IPS-20b (cell line): ENCODE data around the gene ZNF175.

Experiments used
- H3K27ac ChIP-seq: one replicate; pipeline ENCODE4 v1.5.1; 2013; ENCODE audit warnings: low read length
- H3K27me3 ChIP-seq: 2 replicates; pipeline ENCODE4 v1.6.1; 2013; ENCODE audit warnings: mild to moderate bottlenecking, low read length, inconsistent platforms; ENCODE audit not compliant: insufficient read depth
- H3K36me3 ChIP-seq: 2 replicates; pipeline ENCODE4 v1.6.1; 2013; ENCODE audit warnings: low read depth, mild to moderate bottlenecking, inconsistent platforms, low read length, moderate library complexity; ENCODE audit not compliant: insufficient read depth
- H3K4me1 ChIP-seq: 2 replicates; pipeline ENCODE4 v1.6.1; 2013; ENCODE audit warnings: mild to moderate bottlenecking, control low read depth, inconsistent platforms, low read length, moderate library complexity; ENCODE audit not compliant: insufficient read depth
- H3K4me3 ChIP-seq: 2 replicates; pipeline ENCODE4 v1.5.1; 2013; ENCODE audit warnings: mild to moderate bottlenecking, low read length, inconsistent platforms
- H3K9ac ChIP-seq: 2 replicates; pipeline ENCODE4 v1.6.1; 2013; ENCODE audit warnings: low read depth, mild to moderate bottlenecking, inconsistent platforms, low read length, moderate library complexity
- H3K9me3 ChIP-seq: 2 replicates; pipeline ENCODE4 v1.6.1; 2013; ENCODE audit warnings: mild to moderate bottlenecking, low read depth, low read length, inconsistent platforms; ENCODE audit not compliant: insufficient read depth

The ZNF175 gene

GRCh38 chr19:51570962-51571575 lies at the start of gene ZNF175:
ZNF175 (plus strand) TSS chr19:51571283; CDS start chr19:51573330, 2,047 bp downstream.
- Histone ChIP-seq H3K9ac (peak within 1 kb of the TSS; percentile 76), H3K36me3 (peaks cover 15% of the 10 kb centered on the region; the same call in 1 of the 2 replicates), H3K27me3 (peaks cover 11% of the 10 kb centered on the region; the same call in 1 of the 2 replicates), H3K27ac (no peak within 1 kb of the TSS), H3K4me3 (peak within 1 kb of the TSS; percentile 92), H3K4me1 (peaks cover 3% of the 10 kb centered on the region; the same call in 1 of the 2 replicates), H3K9me3 (no peaks in the 10 kb centered on the region)

- Histone ChIP-seq H3K9ac (no peak overlapping the region), H3K4me3 (no peak overlapping the region), H3K36me3 (no peaks in the 10 kb centered on the region), H3K27me3 (no peaks in the 10 kb centered on the region), H3K9me3 (peaks cover 65% of the 10 kb centered on the region; the same call in 1 of the 2 replicates), H3K4me1 (no peaks in the 10 kb centered on the region), H3K27ac (no peak overlapping the region)
These were observed 49.7 kb upstream of the ZNF175 start for GRCh38 chr19:51521357-51521756.

GRCh38 chr19:51521781-51522180 lies 49.3 kb upstream of the ZNF175 start:
- Histone ChIP-seq H3K9me3 (peaks cover 68% of the 10 kb centered on the region; the same call in 1 of the 2 replicates), H3K4me3 (no peak overlapping the region), H3K36me3 (no peaks in the 10 kb centered on the region), H3K27ac (no peak overlapping the region), H3K9ac (no peak overlapping the region), H3K27me3 (no peaks in the 10 kb centered on the region), H3K4me1 (no peaks in the 10 kb centered on the region)

GRCh38 chr19:51524666-51525264 lies 46.3 kb upstream of the ZNF175 start:
- H3K36me3 ChIP-seq, result no peaks in the 10 kb centered on the region
- H3K27me3 ChIP-seq, result no peaks in the 10 kb centered on the region
- H3K4me1 ChIP-seq, result no peaks in the 10 kb centered on the region
- no peak overlapping the region for H3K27ac ChIP-seq
- H3K4me3 ChIP-seq, result no peak overlapping the region
- peaks cover 72% of the 10 kb centered on the region; the same call in 1 of the 2 replicates for H3K9me3 ChIP-seq
- no peak overlapping the region for H3K9ac ChIP-seq

GRCh38 chr19:51525651-51526050 lies 45.4 kb upstream of the ZNF175 start:
- Histone ChIP-seq H3K36me3 (no peaks in the 10 kb centered on the region), H3K27ac (no peak overlapping the region), H3K27me3 (no peaks in the 10 kb centered on the region), H3K9ac (no peak overlapping the region), H3K9me3 (peaks cover 68% of the 10 kb centered on the region; the same call in 1 of the 2 replicates), H3K4me3 (no peak overlapping the region), H3K4me1 (no peaks in the 10 kb centered on the region)

- no peaks in the 10 kb centered on the region for H3K4me1 ChIP-seq
These were observed 41.8 kb upstream of the ZNF175 start for GRCh38 chr19:51529301-51529700.

GRCh38 chr19:51530616-51531015 lies 40.5 kb upstream of the ZNF175 start:
- Histone ChIP-seq H3K36me3 (no peaks in the 10 kb centered on the region), H3K27me3 (peaks cover 3% of the 10 kb centered on the region; the same call in 1 of the 2 replicates), H3K27ac (no peak overlapping the region), H3K9ac (no peak overlapping the region), H3K4me1 (no peaks in the 10 kb centered on the region), H3K9me3 (peaks cover 46% of the 10 kb centered on the region; the same call in 1 of the 2 replicates), H3K4me3 (no peak overlapping the region)

More at GRCh38 chr19:51529301-51529700, 41.8 kb upstream of the ZNF175 start:
- Histone ChIP-seq H3K27me3 (peaks cover 3% of the 10 kb centered on the region; the same call in 1 of the 2 replicates), H3K4me3 (no peak overlapping the region), H3K9me3 (peaks cover 52% of the 10 kb centered on the region; the same call in 1 of the 2 replicates), H3K36me3 (no peaks in the 10 kb centered on the region), H3K9ac (no peak overlapping the region), H3K27ac (no peak overlapping the region)

- no peaks in the 10 kb centered on the region for H3K36me3 ChIP-seq
These were observed 39.5 kb upstream of the ZNF175 start, which contains the start of gene SIGLEC6 for GRCh38 chr19:51531349-51532315. SIGLEC6 (minus strand) TSS chr19:51531670; CDS start chr19:51531648, 22 bp downstream.

GRCh38 chr19:51535535-51535934 lies 35.5 kb upstream of the ZNF175 start:
- no peaks in the 10 kb centered on the region for H3K36me3 ChIP-seq
- H3K4me1 ChIP-seq, result no peaks in the 10 kb centered on the region
- no peak overlapping the region for H3K9ac ChIP-seq
- H3K27me3 ChIP-seq, result peaks cover 3% of the 10 kb centered on the region; the same call in 1 of the 2 replicates
- no peak overlapping the region for H3K4me3 ChIP-seq
- H3K27ac ChIP-seq, result no peak overlapping the region
- H3K9me3 ChIP-seq, result peaks cover 22% of the 10 kb centered on the region

More at GRCh38 chr19:51531349-51532315, 39.5 kb upstream of the ZNF175 start, which contains the start of gene SIGLEC6:
- H3K9ac ChIP-seq, result no peak within 1 kb of the TSS
- peaks cover 38% of the 10 kb centered on the region; the same call in 1 of the 2 replicates for H3K9me3 ChIP-seq
- H3K27ac ChIP-seq, result no peak within 1 kb of the TSS
- H3K4me1 ChIP-seq, result no peaks in the 10 kb centered on the region
- H3K4me3 ChIP-seq, result no peak within 1 kb of the TSS
- peaks cover 3% of the 10 kb centered on the region; the same call in 1 of the 2 replicates for H3K27me3 ChIP-seq

GRCh38 chr19:51539821-51540366 lies 31.2 kb upstream of the ZNF175 start:
- H3K27me3 ChIP-seq, result no peaks in the 10 kb centered on the region
- H3K9me3 ChIP-seq, result peaks cover 20% of the 10 kb centered on the region
- H3K9ac ChIP-seq, result no peak overlapping the region
- no peaks in the 10 kb centered on the region for H3K4me1 ChIP-seq
- H3K27ac ChIP-seq, result no peak overlapping the region
- no peaks in the 10 kb centered on the region for H3K36me3 ChIP-seq
- no peak overlapping the region for H3K4me3 ChIP-seq
